Measurements from ENCODE around the gene MLLT6.

The MLLT6 gene

DNA sequence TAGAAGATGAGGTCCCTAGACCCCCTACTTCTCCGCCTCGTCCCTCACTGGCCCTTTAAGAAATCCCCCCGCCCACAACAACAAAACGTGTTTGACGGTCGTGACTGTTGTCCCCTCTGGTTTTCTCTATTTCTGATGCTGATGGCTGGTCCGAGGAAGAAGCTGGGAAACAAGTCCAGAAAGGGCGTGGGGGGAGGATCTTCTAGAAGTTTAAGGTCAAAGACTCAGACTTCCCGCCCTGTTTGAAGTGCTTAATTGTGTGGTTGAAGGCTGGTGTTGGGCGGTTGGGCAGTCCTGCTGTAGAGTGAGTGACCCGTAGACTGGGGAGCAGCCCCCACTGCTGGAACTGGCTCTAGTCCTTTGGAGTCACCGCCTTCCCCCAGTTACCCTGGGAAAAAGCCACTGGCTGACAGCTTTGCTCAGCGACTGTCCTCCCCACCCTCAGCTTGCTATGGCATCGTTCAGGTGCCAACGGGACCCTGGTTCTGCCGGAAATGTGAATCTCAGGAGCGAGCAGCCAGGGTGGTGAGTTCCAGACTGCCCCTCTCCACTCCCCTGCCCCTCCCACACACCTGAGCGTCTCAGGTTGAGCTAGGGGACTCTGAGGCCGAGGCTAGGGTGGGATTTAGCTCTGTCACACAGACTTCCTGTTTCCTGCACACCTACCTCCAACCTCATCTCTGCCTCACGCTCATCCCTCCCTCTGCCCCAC, 1.6 kb downstream of the MLLT6 start:
- H3K27ac ChIP-seq (ENCODE audit: low read length), result peak overlapping the region; percentile 20; the same call in 1 of the 2 replicates
- peaks cover 6% of the 10 kb centered on the region for H3K4me1 ChIP-seq (ENCODE audit: low read length)
- H3K36me3 ChIP-seq (replicated peaks; ENCODE audit: insufficient read depth, low read length), result 0 out of 2 replicates have a peak, but pooled peaks cover 5% of the 10 kb centered on the region
- peak overlapping the region; percentile 68 for H3K9ac ChIP-seq (ENCODE audit: low read length)
- H3K9me3 ChIP-seq (replicated peaks; ENCODE audit: insufficient read depth, low read length), result no peaks in the 10 kb centered on the region
- peak overlapping the region; percentile 77 for H3K4me2 ChIP-seq (ENCODE audit: low read depth, low read length)
- H3K9me2 ChIP-seq (replicated peaks; ENCODE audit: insufficient read depth, low read length), result no peaks in the 10 kb centered on the region
- peak; percentile 18 for DNase-seq
- H4K20me1 ChIP-seq (ENCODE audit: insufficient read depth, low read length), result no peaks in the 10 kb centered on the region
- no peaks in the 10 kb centered on the region for H3K27me3 ChIP-seq (replicated peaks; ENCODE audit: insufficient read depth, low read length)
- H3F3A ChIP-seq (ENCODE audit: insufficient read depth, low read length), result peaks cover 34% of the 10 kb centered on the region
- TF ChIP-seq EZH2phosphoT487 (IDR thresholded peaks at IDR 0.05; ENCODE audit: low read length) (no peak), EZH2 (optimal IDR thresholded peaks at IDR 0.05; ENCODE audit: low read depth, low read length) (no peak)
- TF ChIP-seq, protein P1, sequence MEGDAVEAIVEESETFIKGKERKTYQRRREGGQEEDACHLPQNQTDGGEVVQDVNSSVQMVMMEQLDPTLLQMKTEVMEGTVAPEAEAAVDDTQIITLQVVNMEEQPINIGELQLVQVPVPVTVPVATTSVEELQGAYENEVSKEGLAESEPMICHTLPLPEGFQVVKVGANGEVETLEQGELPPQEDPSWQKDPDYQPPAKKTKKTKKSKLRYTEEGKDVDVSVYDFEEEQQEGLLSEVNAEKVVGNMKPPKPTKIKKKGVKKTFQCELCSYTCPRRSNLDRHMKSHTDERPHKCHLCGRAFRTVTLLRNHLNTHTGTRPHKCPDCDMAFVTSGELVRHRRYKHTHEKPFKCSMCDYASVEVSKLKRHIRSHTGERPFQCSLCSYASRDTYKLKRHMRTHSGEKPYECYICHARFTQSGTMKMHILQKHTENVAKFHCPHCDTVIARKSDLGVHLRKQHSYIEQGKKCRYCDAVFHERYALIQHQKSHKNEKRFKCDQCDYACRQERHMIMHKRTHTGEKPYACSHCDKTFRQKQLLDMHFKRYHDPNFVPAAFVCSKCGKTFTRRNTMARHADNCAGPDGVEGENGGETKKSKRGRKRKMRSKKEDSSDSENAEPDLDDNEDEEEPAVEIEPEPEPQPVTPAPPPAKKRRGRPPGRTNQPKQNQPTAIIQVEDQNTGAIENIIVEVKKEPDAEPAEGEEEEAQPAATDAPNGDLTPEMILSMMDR (IDR thresholded peaks at IDR 0.05; ENCODE audit: low read length), result no peak
- H3K79me2 ChIP-seq (ENCODE audit: low read length), result peaks cover 68% of the 10 kb centered on the region
- no peak overlapping the region for H2AFZ ChIP-seq (ENCODE audit: low read length)
- H3K4me3 ChIP-seq (ENCODE audit: low read length), result peak overlapping the region; percentile 86

DNA sequence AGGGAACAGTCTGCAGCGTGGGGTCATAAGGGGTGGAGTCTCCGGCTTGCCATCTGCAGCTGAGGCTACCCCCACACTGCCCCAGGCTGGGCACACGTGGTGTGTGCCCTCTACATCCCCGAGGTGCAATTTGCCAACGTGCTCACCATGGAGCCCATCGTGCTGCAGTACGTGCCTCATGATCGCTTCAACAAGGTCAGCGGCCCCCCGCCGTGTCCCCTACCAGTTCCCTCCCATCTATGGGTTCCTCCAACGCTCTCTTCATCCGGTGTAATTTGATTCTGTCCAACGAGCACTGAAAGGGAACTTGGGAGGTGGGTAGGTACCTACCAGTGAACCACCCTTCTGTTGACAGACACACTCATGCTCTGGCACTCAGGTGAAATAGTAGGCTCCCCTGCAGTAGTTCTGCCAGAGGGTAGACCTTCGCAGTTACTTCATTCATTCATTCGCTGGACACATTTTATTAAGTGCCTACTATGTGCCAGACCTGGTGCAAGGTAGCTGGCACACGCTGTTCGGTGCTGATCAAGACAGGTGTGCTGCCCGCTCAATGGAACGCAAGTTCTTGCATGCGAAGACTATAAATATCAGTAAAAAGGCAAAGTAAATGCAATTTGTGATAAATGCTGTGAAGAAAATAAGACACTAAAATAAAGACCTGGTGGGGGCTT, 2.7 kb downstream of the MLLT6 start:
- Histone ChIP-seq H3K27ac (ENCODE audit: low read length) (no peak overlapping the region), H3F3A (ENCODE audit: insufficient read depth, low read length) (peaks cover 25% of the 10 kb centered on the region), H3K9me2 (replicated peaks; ENCODE audit: insufficient read depth, low read length) (no peaks in the 10 kb centered on the region), H4K20me1 (ENCODE audit: insufficient read depth, low read length) (no peaks in the 10 kb centered on the region), H3K9me3 (replicated peaks; ENCODE audit: insufficient read depth, low read length) (no peaks in the 10 kb centered on the region), H3K9ac (ENCODE audit: low read length) (no peak overlapping the region), H3K27me3 (replicated peaks; ENCODE audit: insufficient read depth, low read length) (no peaks in the 10 kb centered on the region), H2AFZ (ENCODE audit: low read length) (no peak overlapping the region), H3K4me1 (ENCODE audit: low read length) (peaks cover 6% of the 10 kb centered on the region; the same call in 1 of the 2 replicates), H3K4me3 (ENCODE audit: low read length) (no peak overlapping the region), H3K79me2 (ENCODE audit: low read length) (peaks cover 68% of the 10 kb centered on the region), H3K36me3 (replicated peaks; ENCODE audit: insufficient read depth, low read length) (0 out of 2 replicates have a peak, but pooled peaks cover 5% of the 10 kb centered on the region), H3K4me2 (ENCODE audit: low read depth, low read length) (no peak overlapping the region)
- DNase-seq, result no peak
- TF ChIP-seq EZH2 (optimal IDR thresholded peaks at IDR 0.05; ENCODE audit: low read depth, low read length), result no peak
- TF ChIP-seq, protein P1 (IDR thresholded peaks at IDR 0.05; ENCODE audit: low read length), result no peak
- TF ChIP-seq EZH2phosphoT487 (IDR thresholded peaks at IDR 0.05; ENCODE audit: low read length), result no peak

DNA sequence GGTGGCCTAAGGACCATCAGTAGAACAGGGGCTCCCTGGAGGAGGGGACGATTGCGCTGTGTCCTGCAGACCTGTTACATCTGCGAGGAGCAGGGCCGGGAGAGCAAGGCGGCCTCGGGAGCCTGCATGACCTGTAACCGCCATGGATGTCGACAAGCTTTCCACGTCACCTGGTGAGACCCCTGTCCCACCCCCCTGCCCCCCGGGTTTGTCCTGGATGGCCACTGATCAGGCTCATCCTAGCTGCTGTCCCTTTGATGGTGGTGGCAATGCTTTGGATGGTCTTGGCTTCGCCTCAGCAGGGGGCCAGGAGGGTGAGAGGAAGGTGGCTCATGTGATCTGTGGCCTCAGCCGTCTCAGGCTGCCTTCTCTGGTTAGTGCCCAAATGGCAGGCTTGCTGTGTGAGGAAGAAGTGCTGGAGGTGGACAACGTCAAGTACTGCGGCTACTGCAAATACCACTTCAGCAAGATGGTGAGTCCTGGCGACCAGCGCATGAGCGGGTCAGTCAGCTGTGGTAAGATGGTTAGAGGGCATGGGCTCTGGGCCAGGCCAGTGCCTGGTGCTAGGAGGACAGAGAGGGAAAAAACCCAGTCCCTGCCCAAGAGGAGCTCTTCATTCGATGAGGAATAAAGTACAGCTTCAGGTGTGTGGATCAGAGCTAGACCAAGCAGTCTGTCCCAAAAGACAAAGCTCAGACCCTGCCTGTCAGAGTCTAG, 4.2 kb downstream of the MLLT6 start:
- H4K20me1 ChIP-seq (ENCODE audit: insufficient read depth, low read length), result no peaks in the 10 kb centered on the region
- H3F3A ChIP-seq (ENCODE audit: insufficient read depth, low read length), result peaks cover 11% of the 10 kb centered on the region
- H3K4me1 ChIP-seq (ENCODE audit: low read length), result peaks cover 6% of the 10 kb centered on the region; the same call in 1 of the 2 replicates
- no peak overlapping the region for H3K4me2 ChIP-seq (ENCODE audit: low read depth, low read length)
- H3K79me2 ChIP-seq (ENCODE audit: low read length), result peaks cover 60% of the 10 kb centered on the region
- no peak for TF ChIP-seq EZH2phosphoT487 (IDR thresholded peaks at IDR 0.05; ENCODE audit: low read length)
- TF ChIP-seq, protein P1 (IDR thresholded peaks at IDR 0.05; ENCODE audit: low read length), result no peak
- no peak for TF ChIP-seq EZH2 (optimal IDR thresholded peaks at IDR 0.05; ENCODE audit: low read depth, low read length)
- no peaks in the 10 kb centered on the region for H3K9me2 ChIP-seq (replicated peaks; ENCODE audit: insufficient read depth, low read length)
- H3K4me3 ChIP-seq (ENCODE audit: low read length), result no peak overlapping the region
- DNase-seq, result no peak
- H2AFZ ChIP-seq (ENCODE audit: low read length), result no peak overlapping the region
- no peaks in the 10 kb centered on the region for H3K27me3 ChIP-seq (replicated peaks; ENCODE audit: insufficient read depth, low read length)
- H3K36me3 ChIP-seq (replicated peaks; ENCODE audit: insufficient read depth, low read length), result 0 out of 2 replicates have a peak, but pooled peaks cover 5% of the 10 kb centered on the region
- H3K9me3 ChIP-seq (replicated peaks; ENCODE audit: insufficient read depth, low read length), result no peaks in the 10 kb centered on the region
- H3K27ac ChIP-seq (ENCODE audit: low read length), result no peak overlapping the region
- H3K9ac ChIP-seq (ENCODE audit: low read length), result no peak overlapping the region
